Panc1 (cell line): ENCODE measurements around the gene HES7.

Experiments
- TCF7L2 ChIP-seq: IDR thresholded peaks from 2 replicates; pipeline ENCODE4 v1.6.1; 2011; ENCODE audit warnings: mild to moderate bottlenecking, low read depth, low read length, inconsistent platforms
- TF ChIP-seq, protein P1 (sequence below): fragments of 450-650 bp; IDR thresholded peaks from 2 replicates; pipeline ENCODE4 v1.5.1; 2017; ENCODE audit warnings: mild to moderate bottlenecking

DNA sequence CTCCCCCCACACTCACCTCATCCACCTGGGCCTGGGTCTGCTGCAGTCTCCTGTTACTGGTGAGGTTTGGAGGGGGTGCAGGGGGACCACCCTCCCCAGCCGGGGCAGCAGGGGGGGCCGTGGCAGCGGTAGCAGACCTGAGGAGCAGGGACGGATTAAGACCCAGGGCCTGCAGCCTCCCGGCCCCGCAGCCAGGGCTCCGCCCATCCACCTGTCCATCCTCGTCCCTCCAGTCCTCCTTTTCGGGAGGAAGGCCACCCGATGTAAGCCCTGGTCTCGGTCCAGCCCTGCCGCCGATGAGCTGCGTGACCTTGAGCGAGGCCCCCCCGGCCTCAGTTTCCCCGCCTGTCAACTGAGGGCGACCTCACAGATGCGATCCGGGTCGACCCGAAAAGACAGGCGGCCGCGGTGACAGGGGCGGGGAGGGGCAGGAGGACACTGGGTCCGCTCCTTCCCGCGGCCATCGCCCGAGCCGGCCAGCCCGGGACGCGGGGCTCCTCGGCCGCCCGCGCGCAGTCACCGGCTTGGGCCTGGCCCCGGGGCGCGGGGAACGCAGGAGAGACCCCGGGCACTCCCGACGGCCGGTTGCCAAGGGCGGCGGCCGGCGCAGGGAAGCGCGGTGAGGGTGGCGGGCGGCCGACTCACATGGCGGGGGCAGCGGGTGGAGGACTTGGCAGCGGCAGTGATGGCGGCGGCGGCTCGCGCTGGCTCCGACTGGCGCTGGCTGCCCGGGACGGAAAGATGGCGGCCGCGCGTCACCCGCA lies 38.5 kb upstream of the HES7 start, which contains the start of gene VAMP2:
- TF ChIP-seq, protein P1, sequence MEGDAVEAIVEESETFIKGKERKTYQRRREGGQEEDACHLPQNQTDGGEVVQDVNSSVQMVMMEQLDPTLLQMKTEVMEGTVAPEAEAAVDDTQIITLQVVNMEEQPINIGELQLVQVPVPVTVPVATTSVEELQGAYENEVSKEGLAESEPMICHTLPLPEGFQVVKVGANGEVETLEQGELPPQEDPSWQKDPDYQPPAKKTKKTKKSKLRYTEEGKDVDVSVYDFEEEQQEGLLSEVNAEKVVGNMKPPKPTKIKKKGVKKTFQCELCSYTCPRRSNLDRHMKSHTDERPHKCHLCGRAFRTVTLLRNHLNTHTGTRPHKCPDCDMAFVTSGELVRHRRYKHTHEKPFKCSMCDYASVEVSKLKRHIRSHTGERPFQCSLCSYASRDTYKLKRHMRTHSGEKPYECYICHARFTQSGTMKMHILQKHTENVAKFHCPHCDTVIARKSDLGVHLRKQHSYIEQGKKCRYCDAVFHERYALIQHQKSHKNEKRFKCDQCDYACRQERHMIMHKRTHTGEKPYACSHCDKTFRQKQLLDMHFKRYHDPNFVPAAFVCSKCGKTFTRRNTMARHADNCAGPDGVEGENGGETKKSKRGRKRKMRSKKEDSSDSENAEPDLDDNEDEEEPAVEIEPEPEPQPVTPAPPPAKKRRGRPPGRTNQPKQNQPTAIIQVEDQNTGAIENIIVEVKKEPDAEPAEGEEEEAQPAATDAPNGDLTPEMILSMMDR, result no peak
- no peak for TF ChIP-seq TCF7L2
